Parathyroid adenoma (tissue), 2 donors: ENCODE measurements around the gene HSPH1.

Source experiments
- H2AFZ ChIP-seq: fragments of 300-600 bp; sonication (generic); one replicate; pipeline ENCODE4 v1.7.0; 2017; ENCODE audit warnings: antibody characterized with exemption, mild to moderate bottlenecking
- H3K27ac ChIP-seq: fragments of 300-600 bp; sonication (generic); one replicate; pipeline ENCODE4 v1.7.0; 2017
- H3K27me3 ChIP-seq: fragments of 300-600 bp; sonication (generic); one replicate; pipeline ENCODE4 v1.7.0; 2017; ENCODE audit warnings: low read length; ENCODE audit not compliant: control insufficient read depth, insufficient read depth
- H3K36me3 ChIP-seq: fragments of 300-600 bp; sonication (generic); one replicate; pipeline ENCODE4 v1.7.0; 2017; ENCODE audit warnings: low read length; ENCODE audit not compliant: control insufficient read depth, insufficient read depth
- H3K4me1 ChIP-seq: fragments of 300-600 bp; sonication (generic); one replicate; pipeline ENCODE4 v1.7.0; 2017; ENCODE audit warnings: control low read depth
- H3K4me2 ChIP-seq: fragments of 300-600 bp; sonication (generic); one replicate; pipeline ENCODE4 v1.7.0; 2017; ENCODE audit warnings: low read length
- H3K4me3 ChIP-seq: fragments of 300-600 bp; sonication (generic); one replicate; pipeline ENCODE4 v1.7.0; 2017; ENCODE audit warnings: low read depth, low read length
- H3K79me2 ChIP-seq: fragments of 300-600 bp; sonication (generic); one replicate; pipeline ENCODE4 v1.7.0; 2017; ENCODE audit warnings: control low read depth
- H3K9ac ChIP-seq: fragments of 300-600 bp; sonication (generic); one replicate; pipeline ENCODE4 v1.7.0; 2017; ENCODE audit warnings: mild to moderate bottlenecking
- H3K9me3 ChIP-seq: fragments of 300-600 bp; sonication (generic); one replicate; pipeline ENCODE4 v1.7.0; 2017; ENCODE audit warnings: low read length; ENCODE audit not compliant: control insufficient read depth
- CTCF ChIP-seq: fragments of 300-600 bp; sonication (generic); IDR thresholded peaks from one replicate; pipeline ENCODE4 v1.7.0; 2017; ENCODE audit warnings: antibody characterized with exemption, mild to moderate bottlenecking
- donor health status: primary hyperparathyroidism.

Gene HSPH1

DNA sequence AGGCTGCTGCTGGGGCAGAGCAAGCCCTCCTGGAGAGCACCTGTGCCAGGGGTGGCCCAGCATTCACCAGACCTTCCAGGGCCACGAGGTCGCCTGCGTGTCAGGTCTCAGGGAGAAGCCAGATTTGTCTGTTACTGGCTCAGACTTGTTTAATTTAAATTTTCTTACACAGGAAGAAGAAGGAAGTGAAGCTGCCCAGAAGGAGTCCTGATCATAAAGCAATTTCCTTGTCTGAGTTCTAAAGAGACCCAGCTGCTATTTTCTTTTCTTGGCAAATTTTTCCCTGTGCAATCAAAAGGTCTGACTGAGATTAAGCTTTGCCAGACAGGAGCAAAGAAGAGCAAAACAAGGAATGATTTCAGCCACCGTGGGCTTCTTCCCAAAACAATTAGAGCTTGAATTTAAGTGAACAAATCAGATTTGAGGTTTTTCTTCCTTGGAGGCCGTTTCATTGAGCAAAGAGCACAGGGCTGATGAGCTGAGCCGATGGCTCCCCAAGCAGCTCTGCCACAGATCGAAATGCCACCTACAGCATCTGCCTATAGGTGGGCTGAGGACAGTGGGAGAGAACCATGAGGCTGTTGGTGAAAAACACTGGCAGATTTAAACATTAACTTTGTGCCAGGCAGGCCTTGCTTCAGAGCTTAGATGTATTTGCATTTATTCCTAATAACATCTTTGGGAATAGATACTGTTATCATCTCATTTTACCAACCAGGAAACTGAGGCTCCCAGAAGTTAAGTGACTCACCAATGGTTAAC, 40.1 kb downstream of the HSPH1 start:
- Histone ChIP-seq H3K4me2 (no peak overlapping the region), H3K4me3 (no peak overlapping the region), H3K36me3 (no peaks in the 10 kb centered on the region), H3K9me3 (no peaks in the 10 kb centered on the region), H3K4me1 (no peaks in the 10 kb centered on the region), H2AFZ (no peak overlapping the region), H3K27ac (no peak overlapping the region), H3K9ac (no peak overlapping the region), H3K79me2 (no peaks in the 10 kb centered on the region), H3K27me3 (no peaks in the 10 kb centered on the region)
- no peak for TF ChIP-seq CTCF

DNA sequence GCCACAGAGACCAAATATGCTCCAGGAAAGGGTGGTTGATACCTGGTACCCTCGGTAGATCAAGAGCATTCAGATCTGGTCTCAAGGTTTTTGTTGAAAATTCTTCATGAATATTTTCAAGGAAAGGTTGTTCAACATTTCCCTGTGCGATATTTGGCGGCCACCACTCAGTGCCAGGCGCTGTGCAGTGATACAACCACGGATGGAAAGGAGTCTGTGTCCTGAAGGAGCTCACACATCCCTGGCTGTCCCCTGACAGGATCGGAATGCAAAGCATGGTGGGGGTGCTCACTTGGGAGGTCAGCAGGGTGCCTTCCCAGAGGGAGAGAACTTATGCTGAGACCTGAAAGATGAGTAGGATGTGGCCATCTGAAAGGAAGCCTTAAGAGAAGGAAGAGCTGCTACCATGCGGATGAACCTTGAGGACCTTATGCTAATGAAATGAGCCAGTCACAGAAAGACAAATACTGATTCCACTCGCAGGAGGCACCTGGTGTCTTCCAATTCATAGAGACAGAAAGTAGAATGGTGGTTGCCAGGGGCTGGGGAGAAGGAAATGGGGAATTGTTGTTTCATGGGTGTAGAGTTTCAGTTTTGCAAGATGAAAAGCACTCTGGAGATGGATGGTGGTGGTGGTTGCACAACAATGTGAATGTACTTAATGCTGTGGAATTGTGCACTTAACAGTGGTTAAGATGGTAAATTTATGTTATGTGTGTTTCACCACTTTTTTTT, 41.6 kb downstream of the HSPH1 start:
- no peak for TF ChIP-seq CTCF
- Histone ChIP-seq H3K79me2 (no peaks in the 10 kb centered on the region), H3K4me2 (no peak overlapping the region), H3K36me3 (no peaks in the 10 kb centered on the region), H2AFZ (no peak overlapping the region), H3K27ac (no peak overlapping the region), H3K27me3 (no peaks in the 10 kb centered on the region), H3K4me3 (no peak overlapping the region), H3K9ac (no peak overlapping the region), H3K9me3 (no peaks in the 10 kb centered on the region), H3K4me1 (no peaks in the 10 kb centered on the region)

DNA sequence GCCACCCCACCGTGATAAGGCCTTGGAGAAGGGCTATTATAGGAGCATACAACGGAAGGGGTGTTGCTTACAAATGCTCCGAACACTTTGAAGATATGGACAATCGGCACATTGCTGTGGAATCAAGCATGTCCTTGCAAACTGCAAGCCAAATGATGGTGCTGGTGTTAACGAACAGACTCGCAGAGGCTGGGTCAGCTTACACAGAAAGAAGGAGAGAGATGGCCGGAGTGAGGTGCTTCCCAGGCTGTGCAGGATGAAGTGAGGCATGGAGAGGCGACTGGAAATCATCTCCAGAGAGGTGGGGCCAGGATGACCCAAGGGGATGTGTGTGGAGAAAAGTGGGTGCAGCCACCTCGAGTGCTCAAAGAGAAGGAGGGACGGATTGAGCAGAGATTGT, 42.2 kb downstream of the HSPH1 start:
- no peak for TF ChIP-seq CTCF

GRCh38 chr13:31116224-31116623, 45.5 kb downstream of the HSPH1 start:
- no peak overlapping the region for H2AFZ ChIP-seq
- H3K27me3 ChIP-seq: no peaks in the 10 kb centered on the region

More for the DNA sequence above, 42.2 kb downstream of the HSPH1 start:
- H3K4me1 ChIP-seq: no peaks in the 10 kb centered on the region
- no peak overlapping the region for H3K9ac ChIP-seq
- no peak overlapping the region for H3K27ac ChIP-seq
- H3K4me2 ChIP-seq: no peak overlapping the region
- no peaks in the 10 kb centered on the region for H3K36me3 ChIP-seq
- H3K9me3 ChIP-seq: no peaks in the 10 kb centered on the region
- no peaks in the 10 kb centered on the region for H3K79me2 ChIP-seq
- no peak overlapping the region for H3K4me3 ChIP-seq
- no peaks in the 10 kb centered on the region for H3K27me3 ChIP-seq
- H2AFZ ChIP-seq: no peak overlapping the region

More at GRCh38 chr13:31116224-31116623, 45.5 kb downstream of the HSPH1 start:
- Histone ChIP-seq H3K79me2 (no peaks in the 10 kb centered on the region), H3K4me3 (no peak overlapping the region), H3K36me3 (no peaks in the 10 kb centered on the region), H3K9ac (no peak overlapping the region), H3K27ac (no peak overlapping the region), H3K9me3 (no peaks in the 10 kb centered on the region), H3K4me1 (no peaks in the 10 kb centered on the region), H3K4me2 (no peak overlapping the region)
- TF ChIP-seq CTCF: no peak
